GM12878 (cell line): ENCODE measurements around the gene SSBP2. TPM values are rescaled to one million over a fixed set of nuclear protein-coding genes. Genes with fewer than 3 reads are reported as not detected.

Source experiments
- RCOR1 ChIP-seq: conservative IDR thresholded peaks from 2 replicates; pipeline ENCODE4 v1.6.1; 2012; ENCODE audit warnings: low read depth, low read length, improper control_type of control experiment
- SMC3 ChIP-seq: IDR thresholded peaks from 2 replicates; pipeline ENCODE4 v1.6.1; 2011; ENCODE audit warnings: low read length, improper control_type of control experiment, borderline replicate concordance
- STAT3 ChIP-seq: IDR thresholded peaks from 2 replicates; pipeline ENCODE4 v1.6.1; 2011; ENCODE audit warnings: low read depth, low read length, improper control_type of control experiment
- polyA plus RNA-seq, 11 experiments: library from polyadenylated mRNA; depleted of rRNA in 4 of 11; unstranded in 6 of 11; stranded (reverse) in 5 of 11; fragments of >200 nt; fragmentation: Nextera tagmentation in 4 of 11; fragmentation: Illumina TruSeq in 1 of 11; extraction: Ambion mirVana in 4 of 11; extraction: Trizol in 1 of 11; gene quantifications; 1 replicate in 1 of 11; 2 replicates in 10 of 11; pipeline versions ENCODE4 v1.2.1 to v1.2.3, GENCODE V29; 2011 to 2016; ENCODE audit warnings: inconsistent platforms in 2 of 11, missing spikeins in 2 of 11, low read depth in 1 of 11
- total RNA-seq, 4 experiments: library from RNA; depleted of rRNA in 3 of 4; stranded (reverse); fragments of >200 nt in 3 of 4; fragmentation: Illumina TruSeq in 1 of 4; extraction: Trizol in 1 of 4; gene quantifications; 2 replicates each; pipeline versions ENCODE4 v1.2.1 to v1.2.3, GENCODE V29; 2013 to 2021
- TF ChIP-seq, protein P1 (sequence below): fragments of 450-650 bp; IDR thresholded peaks from 2 replicates; pipeline ENCODE4 v1.6.1; 2017; ENCODE audit warnings: mild to moderate bottlenecking, moderate library complexity
- TF ChIP-seq, protein P2 (sequence below): IDR thresholded peaks from 2 replicates; pipeline ENCODE4 v1.6.1; 2011; ENCODE audit warnings: borderline replicate concordance, low read depth, mild to moderate bottlenecking, moderate library complexity, mixed read lengths, low read length; ENCODE audit not compliant: insufficient read depth; ENCODE audit errors: extremely low read length
- TF ChIP-seq, protein P3 (sequence below): fragments of 450-650 bp; IDR thresholded peaks from 2 replicates; pipeline ENCODE4 v1.6.1; 2018; ENCODE audit warnings: borderline replicate concordance, mild to moderate bottlenecking; ENCODE audit not compliant: partially characterized antibody

SSBP2 gene
- total and polyA plus RNA-seq, 10 of the 15 experiments (the other 5 are each of a cell fraction or from before 2014, with no cell fraction given), result 52.2 to 132 (median 110) TPM

DNA sequence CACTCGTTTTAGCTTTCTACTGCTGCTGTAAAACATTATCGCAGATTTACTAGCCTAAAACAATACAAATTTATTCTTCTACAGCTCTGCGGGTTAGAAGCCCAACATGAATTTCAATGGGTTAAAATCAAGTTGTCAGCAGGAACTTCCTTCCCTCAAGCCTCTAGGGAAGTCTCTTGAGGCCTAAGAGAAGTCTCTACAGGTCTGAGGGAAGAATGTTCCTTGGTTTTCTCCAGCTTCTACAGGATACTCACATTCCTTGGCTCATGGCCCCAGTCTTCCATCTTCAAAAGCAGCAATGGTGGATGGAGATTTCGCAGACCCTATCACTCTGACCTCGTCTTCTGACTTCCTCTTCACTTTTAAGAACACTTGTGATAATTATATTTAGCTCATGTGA lies 21.6 kb upstream of the SSBP2 start (continued):
- TF ChIP-seq, protein P1, sequence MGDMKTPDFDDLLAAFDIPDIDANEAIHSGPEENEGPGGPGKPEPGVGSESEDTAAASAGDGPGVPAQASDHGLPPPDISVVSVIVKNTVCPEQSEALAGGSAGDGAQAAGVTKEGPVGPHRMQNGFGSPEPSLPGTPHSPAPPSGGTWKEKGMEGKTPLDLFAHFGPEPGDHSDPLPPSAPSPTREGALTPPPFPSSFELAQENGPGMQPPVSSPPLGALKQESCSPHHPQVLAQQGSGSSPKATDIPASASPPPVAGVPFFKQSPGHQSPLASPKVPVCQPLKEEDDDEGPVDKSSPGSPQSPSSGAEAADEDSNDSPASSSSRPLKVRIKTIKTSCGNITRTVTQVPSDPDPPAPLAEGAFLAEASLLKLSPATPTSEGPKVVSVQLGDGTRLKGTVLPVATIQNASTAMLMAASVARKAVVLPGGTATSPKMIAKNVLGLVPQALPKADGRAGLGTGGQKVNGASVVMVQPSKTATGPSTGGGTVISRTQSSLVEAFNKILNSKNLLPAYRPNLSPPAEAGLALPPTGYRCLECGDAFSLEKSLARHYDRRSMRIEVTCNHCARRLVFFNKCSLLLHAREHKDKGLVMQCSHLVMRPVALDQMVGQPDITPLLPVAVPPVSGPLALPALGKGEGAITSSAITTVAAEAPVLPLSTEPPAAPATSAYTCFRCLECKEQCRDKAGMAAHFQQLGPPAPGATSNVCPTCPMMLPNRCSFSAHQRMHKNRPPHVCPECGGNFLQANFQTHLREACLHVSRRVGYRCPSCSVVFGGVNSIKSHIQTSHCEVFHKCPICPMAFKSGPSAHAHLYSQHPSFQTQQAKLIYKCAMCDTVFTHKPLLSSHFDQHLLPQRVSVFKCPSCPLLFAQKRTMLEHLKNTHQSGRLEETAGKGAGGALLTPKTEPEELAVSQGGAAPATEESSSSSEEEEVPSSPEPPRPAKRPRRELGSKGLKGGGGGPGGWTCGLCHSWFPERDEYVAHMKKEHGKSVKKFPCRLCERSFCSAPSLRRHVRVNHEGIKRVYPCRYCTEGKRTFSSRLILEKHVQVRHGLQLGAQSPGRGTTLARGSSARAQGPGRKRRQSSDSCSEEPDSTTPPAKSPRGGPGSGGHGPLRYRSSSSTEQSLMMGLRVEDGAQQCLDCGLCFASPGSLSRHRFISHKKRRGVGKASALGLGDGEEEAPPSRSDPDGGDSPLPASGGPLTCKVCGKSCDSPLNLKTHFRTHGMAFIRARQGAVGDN, result no peak
- TF ChIP-seq, protein P2, sequence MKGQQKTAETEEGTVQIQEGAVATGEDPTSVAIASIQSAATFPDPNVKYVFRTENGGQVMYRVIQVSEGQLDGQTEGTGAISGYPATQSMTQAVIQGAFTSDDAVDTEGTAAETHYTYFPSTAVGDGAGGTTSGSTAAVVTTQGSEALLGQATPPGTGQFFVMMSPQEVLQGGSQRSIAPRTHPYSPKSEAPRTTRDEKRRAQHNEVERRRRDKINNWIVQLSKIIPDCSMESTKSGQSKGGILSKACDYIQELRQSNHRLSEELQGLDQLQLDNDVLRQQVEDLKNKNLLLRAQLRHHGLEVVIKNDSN, result no peak
- no peak for TF ChIP-seq RCOR1
- no peak for TF ChIP-seq SMC3
- TF ChIP-seq, protein P3, sequence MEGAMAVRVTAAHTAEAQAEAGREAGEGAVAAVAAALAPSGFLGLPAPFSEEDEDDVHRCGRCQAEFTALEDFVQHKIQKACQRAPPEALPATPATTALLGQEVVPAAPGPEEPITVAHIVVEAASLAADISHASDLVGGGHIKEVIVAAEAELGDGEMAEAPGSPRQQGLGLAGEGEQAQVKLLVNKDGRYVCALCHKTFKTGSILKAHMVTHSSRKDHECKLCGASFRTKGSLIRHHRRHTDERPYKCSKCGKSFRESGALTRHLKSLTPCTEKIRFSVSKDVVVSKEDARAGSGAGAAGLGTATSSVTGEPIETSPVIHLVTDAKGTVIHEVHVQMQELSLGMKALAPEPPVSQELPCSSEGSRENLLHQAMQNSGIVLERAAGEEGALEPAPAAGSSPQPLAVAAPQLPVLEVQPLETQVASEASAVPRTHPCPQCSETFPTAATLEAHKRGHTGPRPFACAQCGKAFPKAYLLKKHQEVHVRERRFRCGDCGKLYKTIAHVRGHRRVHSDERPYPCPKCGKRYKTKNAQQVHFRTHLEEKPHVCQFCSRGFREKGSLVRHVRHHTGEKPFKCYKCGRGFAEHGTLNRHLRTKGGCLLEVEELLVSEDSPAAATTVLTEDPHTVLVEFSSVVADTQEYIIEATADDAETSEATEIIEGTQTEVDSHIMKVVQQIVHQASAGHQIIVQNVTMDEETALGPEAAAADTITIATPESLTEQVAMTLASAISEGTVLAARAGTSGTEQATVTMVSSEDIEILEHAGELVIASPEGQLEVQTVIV, result no peak
- no peak for TF ChIP-seq STAT3
